ENCODE data around the gene SPPL3. TPM values are rescaled to one million over a fixed set of nuclear protein-coding genes. Genes with fewer than 3 reads are reported as not detected.
"Not testable (repeated sequence)": the region's sequence is repeated elsewhere in the genome, so short reads cannot be mapped to it uniquely, and the experiment has no call there.

Gene SPPL3
- total RNA-seq, 2 donors from 2014 or later, result 33.7 to 34.5 TPM

GRCh38 chr12:120797677-120798642, 106.2 kb downstream of the SPPL3 start:
- Mint-ChIP-seq H3K9me3 (peaks cover 7% of the 10 kb centered on the region), H3K27me3 (no peaks in the 10 kb centered on the region), H3K36me3 (ENCODE audit: low read depth) (peaks cover 35% of the 10 kb centered on the region), H3K27ac (peak overlapping the region; percentile 93), H3K4me3 (peak overlapping the region; percentile 66), H3K4me1 (peaks cover 34% of the 10 kb centered on the region)
- ATAC-seq (replicated peaks), result peak; percentile 75

- Mint-ChIP-seq H3K27ac (peak overlapping the region; percentile 34), H3K27me3 (no peaks in the 10 kb centered on the region)
Measured at GRCh38 chr12:120795441-120796178, 108.5 kb downstream of the SPPL3 start.

GRCh38 chr12:120793357-120793756, 110.8 kb downstream of the SPPL3 start:
- peaks cover 52% of the 10 kb centered on the region for H3K36me3 Mint-ChIP-seq (ENCODE audit: low read depth)
- peaks cover 13% of the 10 kb centered on the region for H3K4me1 Mint-ChIP-seq
- H3K9me3 Mint-ChIP-seq, result peaks cover 7% of the 10 kb centered on the region
- ATAC-seq (replicated peaks), result no peak
- no peak overlapping the region for H3K27ac Mint-ChIP-seq
- H3K4me3 Mint-ChIP-seq, result no peak overlapping the region
- no peaks in the 10 kb centered on the region for H3K27me3 Mint-ChIP-seq

More at GRCh38 chr12:120795441-120796178, 108.5 kb downstream of the SPPL3 start:
- H3K4me3 Mint-ChIP-seq, result no peak overlapping the region
- no peak for ATAC-seq (replicated peaks)
- peaks cover 39% of the 10 kb centered on the region for H3K36me3 Mint-ChIP-seq (ENCODE audit: low read depth)
- H3K9me3 Mint-ChIP-seq, result peaks cover 7% of the 10 kb centered on the region
- peaks cover 25% of the 10 kb centered on the region for H3K4me1 Mint-ChIP-seq

DNA sequence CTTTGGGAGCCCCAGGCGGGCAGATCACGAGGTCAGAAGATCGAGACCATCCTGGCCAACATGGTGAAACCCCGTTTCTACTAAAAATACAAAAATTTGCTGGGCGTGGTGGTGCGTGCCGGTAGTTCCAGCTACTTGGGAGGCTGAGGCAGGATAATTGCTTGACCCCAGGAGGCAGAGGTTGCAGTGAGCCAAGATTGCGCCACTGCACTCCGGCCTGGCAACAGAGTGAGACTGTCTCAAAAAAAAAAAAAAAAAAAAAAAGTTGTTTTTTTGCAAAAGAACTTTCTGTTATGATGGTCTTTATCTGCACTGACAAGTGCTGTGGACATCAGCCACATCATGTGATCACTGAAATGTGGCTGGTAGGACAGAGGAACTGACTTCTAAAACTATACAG, 111.7 kb downstream of the SPPL3 start:
- not testable (repeated sequence) for H3K4me1 Mint-ChIP-seq; H3K9me3 Mint-ChIP-seq; H3K4me3 Mint-ChIP-seq; H3K27me3 Mint-ChIP-seq; ATAC-seq (replicated peaks); H3K27ac Mint-ChIP-seq
- peaks cover 45% of the 10 kb centered on the region for H3K36me3 Mint-ChIP-seq (ENCODE audit: low read depth)

DNA sequence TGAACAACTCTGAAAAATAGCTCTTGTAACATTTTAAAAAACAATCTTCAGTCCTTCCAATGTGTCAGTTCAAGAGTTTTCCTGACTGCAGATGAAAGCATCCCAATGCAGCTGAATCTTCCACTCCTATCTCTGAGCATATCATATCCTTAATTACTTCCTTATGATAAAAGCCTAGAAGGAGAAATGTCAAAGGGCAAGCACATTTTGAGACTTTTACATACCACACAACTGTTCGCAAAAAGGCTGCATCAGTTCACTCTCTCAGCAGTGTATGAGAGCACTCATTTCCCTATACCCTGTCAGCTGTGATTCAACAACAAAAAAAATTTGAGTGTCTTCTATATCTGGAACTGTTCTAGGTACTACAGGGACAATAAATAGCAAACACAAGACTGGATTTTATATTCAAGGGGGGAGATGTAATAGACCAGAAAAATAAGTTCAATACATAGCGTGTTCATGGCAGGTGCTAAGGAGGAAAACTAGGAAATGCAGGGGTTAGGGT, 112.4 kb downstream of the SPPL3 start:
- Mint-ChIP-seq H3K36me3 (ENCODE audit: low read depth) (peaks cover 37% of the 10 kb centered on the region), H3K9me3 (no peaks in the 10 kb centered on the region), H3K27ac (peak overlapping the region; percentile 4), H3K4me1 (peaks cover 5% of the 10 kb centered on the region), H3K27me3 (no peaks in the 10 kb centered on the region), H3K4me3 (no peak overlapping the region)
- no peak for ATAC-seq (replicated peaks)

- ATAC-seq (replicated peaks), result no peak
- H3K27me3 Mint-ChIP-seq, result no peaks in the 10 kb centered on the region
- H3K4me3 Mint-ChIP-seq, result no peak overlapping the region
- no peak overlapping the region for H3K27ac Mint-ChIP-seq
- H3K36me3 Mint-ChIP-seq (ENCODE audit: low read depth), result peaks cover 24% of the 10 kb centered on the region
- H3K9me3 Mint-ChIP-seq, result no peaks in the 10 kb centered on the region
- peaks cover 5% of the 10 kb centered on the region for H3K4me1 Mint-ChIP-seq
Measured at GRCh38 chr12:120790114-120790513, 114.0 kb downstream of the SPPL3 start.

- no peak for ATAC-seq (replicated peaks)
- H3K27me3 Mint-ChIP-seq, result no peaks in the 10 kb centered on the region
- H3K4me1 Mint-ChIP-seq, result peaks cover 15% of the 10 kb centered on the region
- peaks cover 30% of the 10 kb centered on the region for H3K36me3 Mint-ChIP-seq (ENCODE audit: low read depth)
- no peak overlapping the region for H3K27ac Mint-ChIP-seq
- H3K4me3 Mint-ChIP-seq, result no peak overlapping the region
- H3K9me3 Mint-ChIP-seq, result no peaks in the 10 kb centered on the region
Measured at GRCh38 chr12:120787889-120788288, 116.3 kb downstream of the SPPL3 start.

DNA sequence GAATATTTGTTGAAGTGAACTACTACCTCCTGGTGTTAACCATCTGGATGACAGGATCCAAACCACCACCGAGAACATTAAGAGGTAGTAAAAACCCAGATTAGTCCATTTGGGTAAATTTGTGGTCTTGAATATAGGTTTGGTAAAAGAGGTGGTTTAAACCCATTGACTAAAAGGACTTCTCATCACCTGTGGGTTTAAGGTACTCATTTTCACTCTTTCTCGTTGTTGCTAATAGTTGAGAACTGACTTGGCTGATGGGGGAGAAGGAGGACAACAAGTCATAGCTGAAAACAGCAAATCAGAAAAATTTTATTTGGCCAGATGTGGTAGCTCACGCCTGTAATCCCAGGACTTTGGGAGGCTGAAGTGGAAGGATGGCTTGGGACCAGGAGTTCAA, 119.4 kb downstream of the SPPL3 start:
- peaks cover 23% of the 10 kb centered on the region for H3K36me3 Mint-ChIP-seq (ENCODE audit: low read depth)
- peaks cover 22% of the 10 kb centered on the region for H3K4me1 Mint-ChIP-seq
- H3K27me3 Mint-ChIP-seq, result no peaks in the 10 kb centered on the region
- H3K27ac Mint-ChIP-seq, result peak overlapping the region; percentile 78
- ATAC-seq (replicated peaks), result peak; percentile 78
- H3K9me3 Mint-ChIP-seq, result no peaks in the 10 kb centered on the region
- peak overlapping the region; percentile 0 for H3K4me3 Mint-ChIP-seq

GRCh38 chr12:120783197-120783596, 121.0 kb downstream of the SPPL3 start:
- H3K4me1 Mint-ChIP-seq, result peaks cover 22% of the 10 kb centered on the region
- peak overlapping the region; percentile 78 for H3K27ac Mint-ChIP-seq
- H3K27me3 Mint-ChIP-seq, result no peaks in the 10 kb centered on the region
- peak overlapping the region; percentile 7 for H3K4me3 Mint-ChIP-seq
- H3K36me3 Mint-ChIP-seq (ENCODE audit: low read depth), result peaks cover 32% of the 10 kb centered on the region
- no peaks in the 10 kb centered on the region for H3K9me3 Mint-ChIP-seq
- ATAC-seq (replicated peaks), result peak; percentile 85

GRCh38 chr12:120775862-120776552, 128.2 kb downstream of the SPPL3 start:
- no peak for ATAC-seq (replicated peaks)
- H3K27ac Mint-ChIP-seq, result peak overlapping the region; percentile 29
- H3K4me3 Mint-ChIP-seq, result no peak overlapping the region
- no peaks in the 10 kb centered on the region for H3K27me3 Mint-ChIP-seq
- peaks cover 49% of the 10 kb centered on the region for H3K36me3 Mint-ChIP-seq (ENCODE audit: low read depth)
- no peaks in the 10 kb centered on the region for H3K9me3 Mint-ChIP-seq
- peaks cover 4% of the 10 kb centered on the region for H3K4me1 Mint-ChIP-seq

GRCh38 chr12:120774169-120774916, 129.8 kb downstream of the SPPL3 start:
- peak; percentile 37 for ATAC-seq (replicated peaks)
- H3K4me1 Mint-ChIP-seq, result peaks cover 10% of the 10 kb centered on the region
- H3K27ac Mint-ChIP-seq, result peak overlapping the region; percentile 30

GRCh38 chr12:120771097-120771496, 133.1 kb downstream of the SPPL3 start:
- peaks cover 10% of the 10 kb centered on the region for H3K4me1 Mint-ChIP-seq
- no peak for ATAC-seq (replicated peaks)
- H3K4me3 Mint-ChIP-seq, result no peak overlapping the region
- H3K36me3 Mint-ChIP-seq (ENCODE audit: low read depth), result peaks cover 63% of the 10 kb centered on the region
- no peaks in the 10 kb centered on the region for H3K9me3 Mint-ChIP-seq
- H3K27me3 Mint-ChIP-seq, result no peaks in the 10 kb centered on the region
- peak overlapping the region; percentile 55 for H3K27ac Mint-ChIP-seq

More at GRCh38 chr12:120774169-120774916, 129.8 kb downstream of the SPPL3 start:
- no peak overlapping the region for H3K4me3 Mint-ChIP-seq
- no peaks in the 10 kb centered on the region for H3K9me3 Mint-ChIP-seq
- no peaks in the 10 kb centered on the region for H3K27me3 Mint-ChIP-seq
- peaks cover 61% of the 10 kb centered on the region for H3K36me3 Mint-ChIP-seq (ENCODE audit: low read depth)

DNA sequence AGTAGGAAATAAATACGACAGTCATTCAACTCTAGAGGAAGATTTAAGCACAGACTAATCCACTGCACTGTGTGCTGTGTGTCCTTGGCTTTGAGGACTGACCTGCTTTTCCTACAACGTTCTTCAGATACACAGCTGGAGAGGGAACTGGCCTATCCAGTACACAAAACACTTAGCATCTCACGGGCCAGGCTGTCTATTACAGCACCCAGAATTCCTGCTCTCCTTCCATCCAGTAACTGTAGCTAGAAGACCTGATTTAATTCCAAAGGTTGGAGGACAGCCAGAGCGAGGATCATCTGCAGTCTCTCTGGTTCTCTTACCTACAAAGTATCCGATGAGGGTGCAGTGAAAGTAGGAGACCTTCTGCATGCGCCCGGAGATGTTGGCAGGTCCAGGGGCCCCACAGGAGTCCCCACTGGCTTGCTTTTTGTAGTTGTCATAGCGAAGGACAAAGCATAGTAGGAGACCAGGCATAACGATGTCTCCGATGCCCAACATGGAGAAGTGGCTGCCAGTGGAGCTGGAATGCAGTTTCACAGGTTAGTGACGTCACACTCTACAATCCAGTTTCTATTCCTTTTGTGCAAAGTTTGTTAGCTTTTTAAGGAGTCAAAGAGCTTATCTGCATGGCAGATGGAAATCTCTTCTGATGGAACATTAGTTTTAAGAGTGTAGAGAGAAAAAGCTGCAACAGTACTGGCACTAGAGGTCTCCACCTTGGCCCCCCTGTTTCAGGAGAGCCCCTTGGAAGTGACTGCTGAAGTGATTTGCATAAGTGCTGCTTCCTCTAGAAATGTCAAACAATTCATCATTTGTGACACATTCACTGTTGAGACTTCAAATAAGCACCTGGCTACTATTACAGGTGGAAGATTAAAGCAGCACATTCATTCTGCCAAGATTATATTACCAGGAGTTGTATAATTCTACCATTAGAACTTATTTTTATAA, 136.8 kb downstream of the SPPL3 start:
- Mint-ChIP-seq H3K27me3 (no peaks in the 10 kb centered on the region), H3K36me3 (ENCODE audit: low read depth) (peaks cover 93% of the 10 kb centered on the region), H3K4me1 (peaks cover 6% of the 10 kb centered on the region), H3K9me3 (no peaks in the 10 kb centered on the region), H3K27ac (no peak overlapping the region), H3K4me3 (no peak overlapping the region)
- ATAC-seq (replicated peaks), result no peak

All from activated T-helper 17 cell treated with anti-CD3 and anti-CD28 coated beads, Interleukin-2, amount 50 U/mL, for 72 hours (primary cell).